GM12878 (cell line): Measurements from ENCODE around the gene OPTC.

Experiments used
- CTCF ChIP-seq, 3 experiments: IDR thresholded peaks in 2 of 3; conservative IDR thresholded peaks in 1 of 3; 2 replicates each; pipeline ENCODE4 v1.5.1; 2011; ENCODE audit warnings: low read depth in 3 of 3, low read length in 3 of 3, mild to moderate bottlenecking in 3 of 3, control low read depth in 2 of 3, moderate library complexity in 2 of 3, inconsistent platforms in 1 of 3, mixed read lengths in 1 of 3; ENCODE audit not compliant: control insufficient read depth in 2 of 3, insufficient read depth in 1 of 3; ENCODE audit errors: extremely low read depth in 1 of 3
- MAX ChIP-seq: IDR thresholded peaks from 2 replicates; pipeline ENCODE4 v1.6.1; 2012; ENCODE audit warnings: low read depth, low read length, improper control_type of control experiment
- PRDM15 ChIP-seq: fragments of 450-650 bp; formaldehyde crosslinking; IDR thresholded peaks from 2 replicates; pipeline ENCODE4 v1.4.0; 2020; ENCODE audit warnings: mild to moderate bottlenecking, moderate library complexity

GRCh38 chr1:203486618-203487370 lies 7.2 kb upstream of the OPTC start:
- TF ChIP-seq CTCF (IDR thresholded peaks at IDR 0.05 in 2 of 3, conservative IDR thresholded peaks at IDR 0.05 in 1 of 3; ENCODE audit: control insufficient read depth in 2 of 3, extremely low read depth in 1 of 3, insufficient read depth in 1 of 3, low read depth in 3 of 3, low read length in 3 of 3) (no peak), PRDM15 (no peak), MAX (no peak)
